MCF 10A (cell line): ENCODE measurements around the gene SNAPC4. TPM values are rescaled to one million over a fixed set of nuclear protein-coding genes. Genes with fewer than 3 reads are reported as not detected.

Experiments
- BruUV-seq: library from RNA; stranded (reverse); fragments of 400-500 nt; replicated peaks from 2 replicates; lab custom pipeline; 2021; lab: Mats Ljungman, UMichigan
- CTCF ChIA-PET: fragments of 300-600 bp; sonication (Branson Sonifier 250); formaldehyde crosslinking; extraction: SDS; loops from one replicate; lab custom pipeline; 2021; ENCODE audit warnings: antibody characterized with exemption, inconsistent platforms; lab: Yijun Ruan, JAX
- POLR2A ChIA-PET: fragments of 300-600, 350-650 bp; sonication (Branson Sonifier 250); formaldehyde crosslinking; extraction: SDS; loops from one replicate; lab custom pipeline; 2020; ENCODE audit warnings: antibody characterized with exemption, inconsistent platforms; lab: Yijun Ruan, JAX
- DNase-seq: peaks from one replicate; pipeline ENCODE4 v3.0.0-alpha.2; 2018; ENCODE audit not compliant: unreplicated experiment
- H3K27ac Mint-ChIP-seq: one replicate; pipeline ENCODE4 v1.8.0; 2022; ENCODE audit warnings: mild to moderate bottlenecking, low read depth, mixed read lengths; ENCODE audit not compliant: unreplicated experiment
- H3K27me3 Mint-ChIP-seq: one replicate; pipeline ENCODE4 v1.8.0; 2022; ENCODE audit warnings: mixed read lengths; ENCODE audit not compliant: insufficient read depth, unreplicated experiment
- H3K36me3 Mint-ChIP-seq: one replicate; pipeline ENCODE4 v1.8.0; 2022; ENCODE audit warnings: mild to moderate bottlenecking, moderate library complexity, mixed read lengths; ENCODE audit not compliant: insufficient read depth, unreplicated experiment
- H3K4me1 Mint-ChIP-seq: one replicate; pipeline ENCODE4 v1.8.0; 2022; ENCODE audit warnings: mixed read lengths; ENCODE audit not compliant: insufficient read depth, unreplicated experiment
- H3K4me3 Mint-ChIP-seq: one replicate; pipeline ENCODE4 v1.8.0; 2022; ENCODE audit warnings: mild to moderate bottlenecking, moderate library complexity, mixed read lengths; ENCODE audit not compliant: unreplicated experiment
- H3K9me3 Mint-ChIP-seq: one replicate; pipeline ENCODE4 v1.8.0; 2022; ENCODE audit warnings: mixed read lengths; ENCODE audit not compliant: unreplicated experiment
- CTCF ChIP-seq: fragments of 200-600 bp; IDR thresholded peaks from one replicate; pipeline ENCODE4 v1.8.0; 2022; ENCODE audit warnings: antibody characterized with exemption, mild to moderate bottlenecking; ENCODE audit not compliant: unreplicated experiment
- intact Hi-C: fragments of 100-400 bp; cut with micrococcal nuclease; formaldehyde crosslinking; loops from 2 replicates; pipeline ENCODE4 v1.14.1; 2022
- total RNA-seq: library from RNA; stranded (reverse); gene quantifications from 2 replicates; pipeline ENCODE4 v1.2.3, GENCODE V29; 2022

SNAPC4 gene
- total RNA-seq, 1 experiment from 2014 or later, result 9.9 TPM

GRCh38 chr9:136433043-136433715 lies 33.2 kb upstream of the SNAPC4 start:
- intact Hi-C loops, result no loop called here
- CTCF ChIA-PET, result no interaction called here

GRCh38 chr9:136432591-136432990 lies 32.6 kb upstream of the SNAPC4 start:
- Mint-ChIP-seq H3K27me3 (no peaks in the 10 kb centered on the region), H3K4me3 (no peak overlapping the region), H3K36me3 (peaks cover 19% of the 10 kb centered on the region), H3K4me1 (peaks cover 14% of the 10 kb centered on the region), H3K27ac (no peak overlapping the region), H3K9me3 (no peaks in the 10 kb centered on the region)
- intact Hi-C loops, result no loop called here
- BruUV-seq, result no TSS peak
- CTCF ChIA-PET, result no interaction called here
- POLR2A ChIA-PET, result interaction anchor here (1.0 to 1.1 kb wide), 2 partner anchors 13 to 21 kb away, joined by 3 to 4 read pairs; no protein-coding TSS in a partner anchor
- no peak for TF ChIP-seq CTCF
- DNase-seq, result no peak

More at GRCh38 chr9:136433043-136433715, 33.2 kb upstream of the SNAPC4 start:
- Mint-ChIP-seq H3K27me3 (no peaks in the 10 kb centered on the region), H3K4me1 (peaks cover 16% of the 10 kb centered on the region), H3K36me3 (peaks cover 19% of the 10 kb centered on the region), H3K27ac (no peak overlapping the region), H3K4me3 (no peak overlapping the region), H3K9me3 (no peaks in the 10 kb centered on the region)
- DNase-seq, result no peak
- no TSS peak for BruUV-seq
- POLR2A ChIA-PET, result interaction anchor here (0.6 to 1.1 kb wide), 4 partner anchors 11 to 22 kb away, joined by 3 to 5 read pairs (median 4); no protein-coding TSS in a partner anchor
- TF ChIP-seq CTCF, result no peak

GRCh38 chr9:136431782-136432350 lies 31.9 kb upstream of the SNAPC4 start:
- BruUV-seq, result no TSS peak
- H3K9me3 Mint-ChIP-seq, result no peaks in the 10 kb centered on the region
- no peak for TF ChIP-seq CTCF
- no peak for DNase-seq
- no peak overlapping the region for H3K27ac Mint-ChIP-seq
- CTCF ChIA-PET, result no interaction called here
- peaks cover 7% of the 10 kb centered on the region for H3K4me1 Mint-ChIP-seq
- intact Hi-C loops, result no loop called here
- H3K36me3 Mint-ChIP-seq, result peaks cover 26% of the 10 kb centered on the region
- no peaks in the 10 kb centered on the region for H3K27me3 Mint-ChIP-seq
- POLR2A ChIA-PET, result no interaction called here
- H3K4me3 Mint-ChIP-seq, result no peak overlapping the region

- intact Hi-C loops, result no loop called here
- Mint-ChIP-seq H3K4me3 (no peak overlapping the region), H3K27me3 (no peaks in the 10 kb centered on the region), H3K27ac (no peak overlapping the region), H3K9me3 (no peaks in the 10 kb centered on the region), H3K4me1 (no peaks in the 10 kb centered on the region), H3K36me3 (peaks cover 26% of the 10 kb centered on the region)
- ChIA-PET CTCF (interaction anchor here (0.6 kb wide), 2 partner anchors 194 to 567 kb away, joined by 3 read pairs; no protein-coding TSS in a partner anchor), POLR2A (no interaction called here)
- no TSS peak for BruUV-seq
- no peak for TF ChIP-seq CTCF
- no peak for DNase-seq
Observed at GRCh38 chr9:136430588-136431234, 30.7 kb upstream of the SNAPC4 start.
